ENCODE measurements around the gene MMP10. TPM values are rescaled to one million over a fixed set of nuclear protein-coding genes. Genes with fewer than 3 reads are reported as not detected.

The MMP10 gene
- total RNA-seq, 2 experiments from 2014 or later, result not detected

GRCh38 chr11:102793677-102794290, 13.4 kb upstream of the MMP10 start:
- intact Hi-C loops (cut with micrococcal nuclease; ENCODE audit: unreplicated experiment), result no loop called here
- no peak overlapping the region for H3K4me2 ChIP-seq (ENCODE audit: low read length)
- no peaks in the 10 kb centered on the region for H3K79me2 ChIP-seq (ENCODE audit: insufficient read depth, low read depth, low read length)
- H3K4me1 ChIP-seq (ENCODE audit: insufficient read depth, low read length, poor library complexity, severe bottlenecking), result no peaks in the 10 kb centered on the region
- ChIA-PET POLR2A (interaction anchor here (0.6 kb wide), 1 partner anchor 583 kb away, joined by 5 read pairs; no protein-coding TSS in a partner anchor), CTCF (ENCODE audit: unreplicated experiment) (no interaction called here)
- no peak overlapping the region for H2AFZ ChIP-seq (ENCODE audit: low read length)
- H3K4me3 ChIP-seq (ENCODE audit: low read depth, low read length, poor library complexity, severe bottlenecking), result no peak overlapping the region
- TF ChIP-seq EZH2phosphoT487 (IDR thresholded peaks at IDR 0.05; ENCODE audit: borderline replicate concordance, low read depth, low read length) (no peak), CTCF (conservative IDR thresholded peaks at IDR 0.05; ENCODE audit: low read length) (no peak)
- no peaks in the 10 kb centered on the region for H3K9me3 ChIP-seq (ENCODE audit: low read length)
- H3K27ac ChIP-seq (ENCODE audit: low read depth, low read length, poor library complexity, severe bottlenecking), result no peak overlapping the region
- no peaks in the 10 kb centered on the region for H3K36me3 ChIP-seq (ENCODE audit: insufficient read depth, low read length)
- no TSS peak for BruUV-seq (replicated peaks)
- DNase-seq (ENCODE audit: low spot score), result no peak
- no peaks in the 10 kb centered on the region for H3K9me2 ChIP-seq (ENCODE audit: insufficient read depth, low read length)
- H4K20me1 ChIP-seq (ENCODE audit: insufficient read depth, low read length), result no peaks in the 10 kb centered on the region

- intact Hi-C loops (cut with micrococcal nuclease; ENCODE audit: unreplicated experiment), result no loop called here
- CTCF ChIA-PET (ENCODE audit: unreplicated experiment), result interaction anchor here (0.9 kb wide), 1 partner anchor 30 kb away, joined by 3 read pairs; no protein-coding TSS in a partner anchor
- BruUV-seq (replicated peaks), result no TSS peak
Observed at GRCh38 chr11:102792604-102793003, 12.2 kb upstream of the MMP10 start.

More at GRCh38 chr11:102792604-102793003, 12.2 kb upstream of the MMP10 start:
- no peak for DNase-seq (ENCODE audit: low spot score)
- no peaks in the 10 kb centered on the region for H3K9me2 ChIP-seq (ENCODE audit: insufficient read depth, low read length)
- no peak overlapping the region for H3K4me3 ChIP-seq (ENCODE audit: low read depth, low read length, poor library complexity, severe bottlenecking)
- H3K4me1 ChIP-seq (ENCODE audit: insufficient read depth, low read length, poor library complexity, severe bottlenecking), result no peaks in the 10 kb centered on the region
- H2AFZ ChIP-seq (ENCODE audit: low read length), result no peak overlapping the region
- no peak for TF ChIP-seq EZH2phosphoT487 (IDR thresholded peaks at IDR 0.05; ENCODE audit: borderline replicate concordance, low read depth, low read length)
- no peak for TF ChIP-seq CTCF (conservative IDR thresholded peaks at IDR 0.05; ENCODE audit: low read length)
- H4K20me1 ChIP-seq (ENCODE audit: insufficient read depth, low read length), result no peaks in the 10 kb centered on the region
- H3K27ac ChIP-seq (ENCODE audit: low read depth, low read length, poor library complexity, severe bottlenecking), result no peak overlapping the region
- H3K36me3 ChIP-seq (ENCODE audit: insufficient read depth, low read length), result no peaks in the 10 kb centered on the region
- H3K79me2 ChIP-seq (ENCODE audit: insufficient read depth, low read depth, low read length), result no peaks in the 10 kb centered on the region
- POLR2A ChIA-PET, result interaction anchor here (0.7 to 1.3 kb wide), 4 partner anchors 8 to 766 kb away, joined by 3 to 5 read pairs (median 3); no protein-coding TSS in a partner anchor
- no peak overlapping the region for H3K4me2 ChIP-seq (ENCODE audit: low read length)
- no peaks in the 10 kb centered on the region for H3K9me3 ChIP-seq (ENCODE audit: low read length)

All from OCI-LY7 (cell line).